Left ventricle myocardium superior (tissue), 1 donor: Measurements from ENCODE around the gene TBATA. TPM values are rescaled to one million over a fixed set of nuclear protein-coding genes. Genes with fewer than 3 reads are reported as not detected.

Source experiments
- ATAC-seq: fragments of 200-7000 bp; cut with Tn5 transposase; one replicate; pipeline ENCODE4 v1.9.1; 2020; ENCODE audit warnings: mild to moderate bottlenecking, moderate library complexity
- DNase-seq: peaks from one replicate; pipeline ENCODE4 v3.0.0-alpha.2; 2020
- intact Hi-C: fragments of 100-400 bp; cut with micrococcal nuclease; formaldehyde crosslinking; loops from one replicate; pipeline ENCODE4 v1.11.0; 2022
- long read RNA-seq: library from polyadenylated mRNA; unstranded; transcript quantifications from one replicate; pipeline ENCODE4 v2.0.0, GENCODE V29; 2021
- total RNA-seq: library from RNA; stranded (reverse); fragmentation: NEBNext Ultra II Directional; extraction: Animal tissue kit (Norgen Biotek cat#: 25700); gene quantifications from one replicate; pipeline ENCODE4 v1.2.1, GENCODE V29; 2021
- donor health status: DM: no; HTN: yes; CAD: no; lungs with severe emphysema.

The TBATA gene
- total RNA-seq: not detected
- long read RNA-seq: 0 reads

DNA sequence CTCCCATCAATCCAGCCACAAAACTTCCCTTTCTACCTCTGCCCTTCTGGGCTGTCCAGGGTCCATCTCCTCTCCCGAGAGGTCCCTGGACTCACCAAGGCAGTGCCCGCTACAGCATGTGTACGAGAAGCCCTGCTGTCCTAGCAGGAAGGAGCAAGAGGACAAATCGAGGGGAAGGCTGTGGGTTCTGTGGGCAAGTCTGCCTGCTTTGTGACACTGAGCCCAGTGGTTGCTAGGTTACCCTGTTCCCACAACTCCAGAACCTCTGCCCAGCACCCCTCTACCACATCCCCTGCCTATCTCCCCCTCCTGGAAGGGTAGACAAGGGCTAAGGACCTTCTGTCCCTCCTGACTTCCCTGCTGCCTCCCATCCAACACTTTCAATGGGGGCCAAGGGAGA, at the start of gene TBATA:
TSS of gene TBATA (minus strand) at position 188 of the 400 bp plus-strand sequence. CDS start 1,998 bp downstream, outside the sequence.
- intact Hi-C loops: no loop called here
- DNase-seq: no peak
- no peak for ATAC-seq

GRCh38 chr10:70834441-70835151, 49.4 kb upstream of the TBATA start:
- ATAC-seq (no peak), DNase-seq (no peak)
- intact Hi-C loops: no loop called here

DNA sequence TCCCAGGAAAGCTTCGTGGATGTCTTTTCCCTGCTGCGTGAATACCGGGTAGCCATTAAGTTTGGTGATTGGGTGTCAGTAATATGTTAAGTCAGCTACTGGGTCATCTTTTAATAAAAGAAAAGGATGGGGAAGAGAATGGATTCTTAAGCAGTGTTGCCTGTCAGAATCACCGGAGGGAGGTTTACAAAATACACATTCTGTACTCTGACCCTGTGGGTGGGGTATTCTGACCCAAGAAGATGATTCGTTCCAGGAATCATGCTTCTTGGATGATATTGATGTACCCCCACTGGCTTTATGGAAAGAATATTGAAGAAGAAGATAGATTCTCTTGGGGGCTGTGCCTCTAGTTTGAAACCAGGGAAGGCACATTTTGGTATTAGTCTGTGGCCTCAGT, 48.8 kb upstream of the TBATA start:
- intact Hi-C loops: no loop called here
- ATAC-seq: no peak
- DNase-seq: no peak

- ATAC-seq (no peak), DNase-seq (no peak)
- intact Hi-C loops: no loop called here
Measured at GRCh38 chr10:70833601-70834000, 48.4 kb upstream of the TBATA start.

GRCh38 chr10:70832852-70833528, 47.8 kb upstream of the TBATA start:
- ATAC-seq (peak; percentile 11), DNase-seq (no peak)
- intact Hi-C loops: no loop called here

DNA sequence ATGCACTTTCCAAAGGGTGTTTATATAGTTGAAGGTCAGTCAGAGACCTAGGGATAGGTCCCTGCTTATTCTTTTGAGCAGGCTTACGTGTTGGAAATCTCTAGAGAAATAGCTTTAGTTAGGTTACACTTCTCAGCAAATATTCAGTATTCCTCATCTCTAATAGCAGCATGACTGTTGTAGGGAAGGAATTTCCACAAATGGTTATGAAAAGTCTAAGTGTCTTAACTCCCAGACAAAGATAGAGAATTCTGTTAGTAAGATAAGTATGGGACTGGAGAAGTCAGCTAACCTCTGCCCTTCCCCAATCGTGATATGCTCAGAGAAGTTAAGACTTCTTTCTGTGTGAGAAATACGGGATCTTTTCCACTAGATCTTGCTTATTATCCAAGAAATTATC, 47.0 kb upstream of the TBATA start:
- ATAC-seq (no peak), DNase-seq (no peak)
- intact Hi-C loops: no loop called here

GRCh38 chr10:70830164-70830563, 45.0 kb upstream of the TBATA start:
- intact Hi-C loops: no loop called here
- no peak for DNase-seq
- no peak for ATAC-seq

- intact Hi-C loops: no loop called here
- peak; percentile 96 for ATAC-seq
- DNase-seq: no peak
Measured at GRCh38 chr10:70829543-70829942, 44.4 kb upstream of the TBATA start.

- DNase-seq (no peak), ATAC-seq (peak; percentile 26)
- intact Hi-C loops: no loop called here
Measured at GRCh38 chr10:70828923-70829322, 43.7 kb upstream of the TBATA start.

- ATAC-seq (no peak), DNase-seq (no peak)
- intact Hi-C loops: no loop called here
Measured at GRCh38 chr10:70827086-70827757, 42.0 kb upstream of the TBATA start.

DNA sequence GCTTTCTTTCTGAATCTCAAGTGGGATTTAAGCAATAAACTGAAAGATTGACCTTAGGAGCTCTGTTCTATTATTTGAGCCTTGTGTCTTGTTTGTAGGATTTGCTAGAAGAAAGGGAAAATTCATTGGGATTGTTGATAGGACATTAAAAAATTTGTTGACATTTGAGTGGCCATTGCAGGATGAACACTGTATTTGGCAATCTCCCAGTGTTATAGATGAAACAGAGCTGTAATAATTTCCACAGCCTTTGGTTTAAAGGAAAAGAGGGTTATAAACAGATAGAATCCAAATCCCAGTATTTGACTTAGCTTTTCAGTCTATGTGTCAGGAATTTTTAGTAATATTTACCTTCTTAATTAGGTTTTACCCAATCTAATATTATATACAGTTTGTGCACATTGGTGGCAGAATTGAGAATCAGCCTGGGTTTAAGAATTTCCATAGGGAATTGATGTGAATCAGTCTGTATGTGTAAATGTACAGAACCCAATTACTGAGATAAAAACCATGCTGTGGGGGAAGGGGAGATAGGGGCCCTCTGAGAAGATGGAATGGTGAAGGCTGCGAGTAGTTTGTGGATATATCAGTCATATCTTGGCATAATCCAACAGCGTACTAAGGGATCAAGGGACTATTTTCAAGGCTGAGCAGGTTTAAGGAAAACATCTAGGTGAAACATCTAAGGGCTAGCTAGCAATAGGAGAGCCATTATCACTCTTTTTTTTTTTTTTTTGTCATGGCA, 37.1 kb upstream of the TBATA start:
- intact Hi-C loops: no loop called here
- ATAC-seq (no peak), DNase-seq (no peak)

DNA sequence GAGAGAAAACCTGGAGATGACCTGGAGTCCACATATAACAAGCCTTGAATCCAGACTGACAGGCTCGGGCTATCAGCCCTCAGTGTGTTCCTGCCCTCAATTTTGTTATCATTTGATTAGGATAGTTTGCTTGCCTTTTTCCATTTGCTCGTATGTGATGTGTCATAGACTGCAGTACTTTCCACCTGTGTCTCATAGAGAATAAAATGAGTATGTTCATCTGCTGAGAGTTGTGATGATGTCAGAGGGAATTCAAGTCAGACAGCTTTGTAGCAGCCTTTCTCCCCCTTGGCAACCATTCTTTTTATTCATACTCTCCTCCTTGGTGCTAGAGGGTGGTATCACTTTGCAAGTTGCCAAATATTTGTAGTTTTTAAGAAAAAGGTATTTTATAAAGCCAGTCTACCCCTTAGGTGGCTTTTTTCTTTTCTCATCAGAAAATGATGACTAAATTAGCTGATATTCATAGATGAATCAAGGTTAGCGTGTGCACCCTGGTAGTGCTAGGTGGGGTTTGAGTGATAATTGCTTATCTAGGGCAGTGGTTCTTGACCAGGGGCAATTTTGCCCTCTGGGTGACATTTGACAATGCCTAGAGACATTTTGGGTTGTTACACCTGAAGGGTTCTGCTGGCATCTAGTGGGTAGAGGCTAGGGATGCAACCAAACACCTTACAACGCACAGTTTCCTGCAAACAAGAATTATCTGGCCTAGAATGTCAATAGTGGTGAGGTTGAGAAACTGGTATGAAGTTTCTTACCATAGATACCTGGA, 36.0 kb upstream of the TBATA start:
- intact Hi-C loops: no loop called here
- DNase-seq (no peak), ATAC-seq (no peak)

GRCh38 chr10:70816220-70816894, 31.2 kb upstream of the TBATA start:
- ATAC-seq (peak; percentile 80), DNase-seq (peak; percentile 80)
- intact Hi-C loops: loop anchor here (5.0 kb wide), 1 partner anchor 66 kb away; no protein-coding TSS in a partner anchor

GRCh38 chr10:70815504-70816219, 30.5 kb upstream of the TBATA start, which contains the start of gene SGPL1:
TSS of gene SGPL1 (plus strand) at chr10:70815948. CDS start at chr10:70816854, 906 bp downstream.
- peak; percentile 97 for ATAC-seq

DNA sequence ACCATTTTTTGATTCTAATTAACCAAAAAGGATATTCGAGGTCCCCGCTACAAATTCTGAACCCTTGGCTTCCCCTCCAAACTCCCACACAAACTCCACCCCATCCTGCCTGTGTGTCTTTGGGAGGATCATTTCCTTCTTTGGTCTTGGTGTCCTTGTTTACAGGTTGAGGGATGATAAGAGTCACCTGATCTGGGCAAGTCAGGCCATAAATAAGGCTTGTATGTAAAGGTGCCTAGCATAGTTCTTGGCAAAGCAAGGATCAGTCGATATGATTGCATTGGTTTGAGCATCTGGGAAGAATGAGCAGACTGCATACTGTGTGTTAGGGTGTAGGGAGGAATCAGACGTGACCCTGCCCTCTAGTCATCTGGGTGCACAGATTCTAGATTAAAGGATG, 28.9 kb upstream of the TBATA start:
- DNase-seq (no peak), ATAC-seq (no peak)
- intact Hi-C loops: no loop called here

More at GRCh38 chr10:70815504-70816219, 30.5 kb upstream of the TBATA start, which contains the start of gene SGPL1:
- DNase-seq: peak; percentile 94
- intact Hi-C loops: loop anchor here (5.0 kb wide), 1 partner anchor 67 kb away; no protein-coding TSS in a partner anchor

GRCh38 chr10:70812814-70813213, 27.6 kb upstream of the TBATA start:
- ATAC-seq (no peak), DNase-seq (no peak)
- intact Hi-C loops: no loop called here

GRCh38 chr10:70811881-70812280, 26.7 kb upstream of the TBATA start:
- DNase-seq (no peak), ATAC-seq (no peak)
- intact Hi-C loops: no loop called here
